Panc1 (cell line): ENCODE results near the gene NT5DC3. TPM values are rescaled to one million over a fixed set of nuclear protein-coding genes. Genes with fewer than 3 reads are reported as not detected.

Experiments used
- ATAC-seq: fragments of 200-7000 bp; cut with Tn5 transposase; 2 replicates; pipeline ENCODE4 v1.9.1; 2020; ENCODE audit warnings: mild to moderate bottlenecking, moderate library complexity
- BruUV-seq: library from RNA; stranded (reverse); fragments of 400-500 nt; replicated peaks from 2 replicates; lab custom pipeline; 2021; lab: Mats Ljungman, UMichigan
- CTCF ChIA-PET: fragments of 300-600 bp; sonication (Branson Sonifier 250); formaldehyde crosslinking; loops from one replicate; lab custom pipeline; 2022; ENCODE audit warnings: antibody characterized with exemption; lab: Charles Lee
- POLR2A ChIA-PET: fragments of 300-600 bp; sonication (Branson Sonifier 250); formaldehyde crosslinking; loops from one replicate; lab custom pipeline; 2022; ENCODE audit warnings: antibody characterized with exemption; lab: Charles Lee
- DNase-seq: peaks from one replicate; pipeline ENCODE4 v3.0.0-alpha.2; 2010; ENCODE audit warnings: low read depth, low spot score
- H3K27ac ChIP-seq: 2 replicates; pipeline ENCODE4 v1.5.1; 2011; ENCODE audit warnings: mild to moderate bottlenecking, low read length, inconsistent platforms
- H3K27me3 ChIP-seq: fragments of 200-500 bp; sonication (Bioruptor generic); 2 replicates; pipeline ENCODE4 v1.6.0; 2014; ENCODE audit warnings: low read length, inconsistent platforms; ENCODE audit not compliant: control insufficient read depth, insufficient read depth
- H3K36me3 ChIP-seq: fragments of 200-500 bp; sonication (Bioruptor generic); 2 replicates; pipeline ENCODE4 v1.5.1; 2014; ENCODE audit warnings: inconsistent platforms, mild to moderate bottlenecking, low read length, moderate library complexity; ENCODE audit not compliant: control insufficient read depth, insufficient read depth
- H3K4me1 ChIP-seq: 2 replicates; pipeline ENCODE4 v1.5.1; 2011; ENCODE audit warnings: inconsistent platforms, mild to moderate bottlenecking, low read length, moderate library complexity; ENCODE audit not compliant: control insufficient read depth, insufficient read depth
- H3K4me3 ChIP-seq, 2 experiments: 2 replicates each; pipeline ENCODE4 v1.5.1; 2011 to 2012; ENCODE audit warnings: low read depth in 2 of 2, low read length in 2 of 2, mild to moderate bottlenecking in 2 of 2, inconsistent platforms in 1 of 2, moderate library complexity in 1 of 2
- H3K9me3 ChIP-seq: fragments of 200-500 bp; sonication (Bioruptor generic); 2 replicates; pipeline ENCODE4 v1.5.1; 2014; ENCODE audit warnings: low read depth, mild to moderate bottlenecking, inconsistent platforms, low read length, moderate library complexity; ENCODE audit not compliant: control insufficient read depth, insufficient read depth
- POLR2AphosphoS5 ChIP-seq: IDR thresholded peaks from 2 replicates; pipeline ENCODE4 v1.6.1; 2012; ENCODE audit warnings: mild to moderate bottlenecking, low read depth, low read length, moderate library complexity
- SIN3A ChIP-seq: IDR thresholded peaks from 2 replicates; pipeline ENCODE4 v1.6.1; 2012; ENCODE audit warnings: low read depth, mild to moderate bottlenecking, low read length, moderate library complexity, borderline replicate concordance; ENCODE audit not compliant: insufficient read depth
- TCF7L2 ChIP-seq: IDR thresholded peaks from 2 replicates; pipeline ENCODE4 v1.6.1; 2011; ENCODE audit warnings: mild to moderate bottlenecking, low read depth, low read length, inconsistent platforms
- in situ Hi-C: cut with HindIII; loops from 2 replicates; pipeline ENCODE4 v1.10.0; 2016; ENCODE audit warnings: low sequenced_read_pairs, low pct_unique_long_range_greater_than_20kb
- intact Hi-C: fragments of 100-400 bp; cut with micrococcal nuclease; formaldehyde crosslinking; loops from one replicate; pipeline ENCODE4 v1.10.0; 2022; ENCODE audit not compliant: unreplicated experiment
- total RNA-seq: library from RNA; stranded (reverse); gene quantifications from one replicate; pipeline ENCODE4 v1.2.1, GENCODE V29; 2021; ENCODE audit not compliant: unreplicated experiment
- TF ChIP-seq, protein P1 (sequence below): fragments of 450-650 bp; IDR thresholded peaks from 2 replicates; pipeline ENCODE4 v1.5.1; 2017; ENCODE audit warnings: mild to moderate bottlenecking
- TF ChIP-seq, protein P2 (sequence below), 2 experiments: IDR thresholded peaks; 2 replicates each; pipeline ENCODE4 v1.6.1; 2011 to 2012; ENCODE audit warnings: low read depth in 2 of 2, control low read depth in 1 of 2, low read length in 1 of 2, mild to moderate bottlenecking in 1 of 2, moderate library complexity in 1 of 2; ENCODE audit not compliant: insufficient read depth in 1 of 2

Gene NT5DC3
- total RNA-seq, 1 experiment from 2014 or later: 24.9 TPM

DNA sequence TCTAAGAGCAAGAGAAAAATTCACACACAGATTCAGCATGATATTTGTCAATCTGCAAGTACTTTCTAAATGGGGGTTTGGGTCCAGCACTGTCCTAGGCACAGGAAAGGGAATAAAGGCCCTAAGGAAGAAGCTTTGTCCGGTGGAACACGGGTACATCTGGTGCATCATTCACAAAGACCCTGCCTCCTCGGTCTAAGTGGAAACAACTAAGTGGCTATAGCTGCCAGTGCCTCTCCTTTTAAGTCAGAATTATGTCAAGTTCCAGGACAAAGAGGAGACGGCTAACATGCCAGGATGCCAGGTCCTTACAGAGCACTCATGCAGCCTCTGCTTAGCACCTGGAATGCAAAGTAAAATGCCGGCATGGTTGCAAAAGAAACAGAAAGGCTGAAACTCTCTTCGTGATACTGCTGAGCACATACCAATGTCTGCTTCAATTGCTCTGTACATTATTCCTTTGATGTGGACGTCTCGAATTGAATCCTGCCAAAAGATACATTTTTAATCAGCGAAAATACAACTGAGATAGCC, 47.5 kb downstream of the NT5DC3 start:
- H3K36me3 ChIP-seq: peaks cover 9% of the 10 kb centered on the region
- no peak for ATAC-seq
- ChIA-PET CTCF (no interaction called here), POLR2A (no interaction called here)
- intact Hi-C loops: no loop called here
- no peak for DNase-seq
- H3K27me3 ChIP-seq: no peaks in the 10 kb centered on the region
- no peaks in the 10 kb centered on the region for H3K9me3 ChIP-seq
- H3K4me1 ChIP-seq: no peaks in the 10 kb centered on the region
- BruUV-seq: no TSS peak
- H3K27ac ChIP-seq: no peak overlapping the region
- H3K4me3 ChIP-seq: no peak overlapping the region
- no peak for TF ChIP-seq SIN3A
- TF ChIP-seq, protein P1, sequence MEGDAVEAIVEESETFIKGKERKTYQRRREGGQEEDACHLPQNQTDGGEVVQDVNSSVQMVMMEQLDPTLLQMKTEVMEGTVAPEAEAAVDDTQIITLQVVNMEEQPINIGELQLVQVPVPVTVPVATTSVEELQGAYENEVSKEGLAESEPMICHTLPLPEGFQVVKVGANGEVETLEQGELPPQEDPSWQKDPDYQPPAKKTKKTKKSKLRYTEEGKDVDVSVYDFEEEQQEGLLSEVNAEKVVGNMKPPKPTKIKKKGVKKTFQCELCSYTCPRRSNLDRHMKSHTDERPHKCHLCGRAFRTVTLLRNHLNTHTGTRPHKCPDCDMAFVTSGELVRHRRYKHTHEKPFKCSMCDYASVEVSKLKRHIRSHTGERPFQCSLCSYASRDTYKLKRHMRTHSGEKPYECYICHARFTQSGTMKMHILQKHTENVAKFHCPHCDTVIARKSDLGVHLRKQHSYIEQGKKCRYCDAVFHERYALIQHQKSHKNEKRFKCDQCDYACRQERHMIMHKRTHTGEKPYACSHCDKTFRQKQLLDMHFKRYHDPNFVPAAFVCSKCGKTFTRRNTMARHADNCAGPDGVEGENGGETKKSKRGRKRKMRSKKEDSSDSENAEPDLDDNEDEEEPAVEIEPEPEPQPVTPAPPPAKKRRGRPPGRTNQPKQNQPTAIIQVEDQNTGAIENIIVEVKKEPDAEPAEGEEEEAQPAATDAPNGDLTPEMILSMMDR: no peak
- TF ChIP-seq, protein P2, sequence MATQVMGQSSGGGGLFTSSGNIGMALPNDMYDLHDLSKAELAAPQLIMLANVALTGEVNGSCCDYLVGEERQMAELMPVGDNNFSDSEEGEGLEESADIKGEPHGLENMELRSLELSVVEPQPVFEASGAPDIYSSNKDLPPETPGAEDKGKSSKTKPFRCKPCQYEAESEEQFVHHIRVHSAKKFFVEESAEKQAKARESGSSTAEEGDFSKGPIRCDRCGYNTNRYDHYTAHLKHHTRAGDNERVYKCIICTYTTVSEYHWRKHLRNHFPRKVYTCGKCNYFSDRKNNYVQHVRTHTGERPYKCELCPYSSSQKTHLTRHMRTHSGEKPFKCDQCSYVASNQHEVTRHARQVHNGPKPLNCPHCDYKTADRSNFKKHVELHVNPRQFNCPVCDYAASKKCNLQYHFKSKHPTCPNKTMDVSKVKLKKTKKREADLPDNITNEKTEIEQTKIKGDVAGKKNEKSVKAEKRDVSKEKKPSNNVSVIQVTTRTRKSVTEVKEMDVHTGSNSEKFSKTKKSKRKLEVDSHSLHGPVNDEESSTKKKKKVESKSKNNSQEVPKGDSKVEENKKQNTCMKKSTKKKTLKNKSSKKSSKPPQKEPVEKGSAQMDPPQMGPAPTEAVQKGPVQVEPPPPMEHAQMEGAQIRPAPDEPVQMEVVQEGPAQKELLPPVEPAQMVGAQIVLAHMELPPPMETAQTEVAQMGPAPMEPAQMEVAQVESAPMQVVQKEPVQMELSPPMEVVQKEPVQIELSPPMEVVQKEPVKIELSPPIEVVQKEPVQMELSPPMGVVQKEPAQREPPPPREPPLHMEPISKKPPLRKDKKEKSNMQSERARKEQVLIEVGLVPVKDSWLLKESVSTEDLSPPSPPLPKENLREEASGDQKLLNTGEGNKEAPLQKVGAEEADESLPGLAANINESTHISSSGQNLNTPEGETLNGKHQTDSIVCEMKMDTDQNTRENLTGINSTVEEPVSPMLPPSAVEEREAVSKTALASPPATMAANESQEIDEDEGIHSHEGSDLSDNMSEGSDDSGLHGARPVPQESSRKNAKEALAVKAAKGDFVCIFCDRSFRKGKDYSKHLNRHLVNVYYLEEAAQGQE (IDR thresholded peaks at IDR 0.05; ENCODE audit: insufficient read depth in 1 of 2, low read depth in 2 of 2, low read length in 1 of 2): no peak
- no peak for TF ChIP-seq TCF7L2
- TF ChIP-seq POLR2AphosphoS5: no peak
- in situ Hi-C loops: no loop called here

DNA sequence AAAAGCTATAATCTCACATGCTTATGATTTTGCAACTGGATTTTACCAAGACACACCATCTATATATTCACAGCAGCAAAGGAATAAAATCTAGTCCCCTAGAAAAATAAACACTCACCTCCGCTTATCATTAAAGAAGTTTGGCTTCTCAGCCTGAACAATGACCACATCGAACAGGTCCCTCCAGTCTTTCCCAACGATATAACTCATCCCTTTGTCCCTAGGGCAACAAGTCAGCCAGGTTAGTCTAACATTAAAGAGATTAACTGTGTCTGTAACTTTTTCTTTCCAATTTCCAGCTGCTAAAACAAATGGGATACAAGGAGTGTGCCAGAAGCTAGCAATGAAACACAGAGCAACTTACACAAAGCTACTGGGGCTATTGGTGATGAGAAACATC, 48.0 kb downstream of the NT5DC3 start:
- Histone ChIP-seq H3K4me1 (no peaks in the 10 kb centered on the region), H3K27me3 (no peaks in the 10 kb centered on the region), H3K27ac (no peak overlapping the region), H3K36me3 (peaks cover 6% of the 10 kb centered on the region), H3K4me3 (no peak overlapping the region), H3K9me3 (no peaks in the 10 kb centered on the region)
- BruUV-seq: no TSS peak
- CTCF ChIA-PET: no interaction called here
- no peak for TF ChIP-seq SIN3A
- TF ChIP-seq, protein P1: no peak
- POLR2A ChIA-PET: no interaction called here
- intact Hi-C loops: no loop called here
- DNase-seq: no peak
- no peak for ATAC-seq
- in situ Hi-C loops: no loop called here
